AG04450 (cell line): ENCODE data around the gene AUTS2. TPM values are rescaled to one million over a fixed set of nuclear protein-coding genes. Genes with fewer than 3 reads are reported as not detected.

Source experiments
- CTCF ChIA-PET: fragments of 300-600, 350-600 bp; formaldehyde crosslinking; extraction: SDS; loops from one replicate; lab custom pipeline; 2022; ENCODE audit warnings: antibody characterized with exemption, inconsistent platforms; lab: Charles Lee
- POLR2A ChIA-PET: fragments of 350-600 bp; formaldehyde crosslinking; extraction: SDS; loops from one replicate; lab custom pipeline; 2021; ENCODE audit warnings: antibody characterized with exemption, inconsistent platforms; lab: Yijun Ruan, JAX
- DNase-seq: peaks from one replicate; pipeline ENCODE4 v3.0.0-alpha.2; 2011; ENCODE audit warnings: low read depth, low spot score
- H3K27ac ChIP-seq: one replicate; pipeline ENCODE4 v1.5.1; 2012; ENCODE audit warnings: low read depth, low read length, control low read depth
- H3K27me3 ChIP-seq: one replicate; pipeline ENCODE4 v1.6.0; 2012; ENCODE audit warnings: low read length; ENCODE audit not compliant: control insufficient read depth, insufficient read depth
- H3K4me3 ChIP-seq: 2 replicates; pipeline ENCODE4 v1.5.1; 2011; ENCODE audit warnings: mild to moderate bottlenecking, low read depth, low read length, control low read depth
- H3K9me3 ChIP-seq: 2 replicates; pipeline ENCODE4 v1.5.1; 2012; ENCODE audit warnings: low read length; ENCODE audit not compliant: control insufficient read depth, insufficient read depth
- polyA plus RNA-seq: library from polyadenylated mRNA; depleted of rRNA; stranded (reverse); fragments of >200 nt; gene quantifications from 2 replicates; pipeline ENCODE4 v1.2.3, GENCODE V29; 2011
- TF ChIP-seq, protein P1 (sequence below): IDR thresholded peaks from 2 replicates; pipeline ENCODE4 v1.5.1; 2011; ENCODE audit warnings: low read depth, low read length, control low read depth, inconsistent platforms

AUTS2 gene
- polyA plus RNA-seq, 1 experiment, result 1.5 TPM

DNA sequence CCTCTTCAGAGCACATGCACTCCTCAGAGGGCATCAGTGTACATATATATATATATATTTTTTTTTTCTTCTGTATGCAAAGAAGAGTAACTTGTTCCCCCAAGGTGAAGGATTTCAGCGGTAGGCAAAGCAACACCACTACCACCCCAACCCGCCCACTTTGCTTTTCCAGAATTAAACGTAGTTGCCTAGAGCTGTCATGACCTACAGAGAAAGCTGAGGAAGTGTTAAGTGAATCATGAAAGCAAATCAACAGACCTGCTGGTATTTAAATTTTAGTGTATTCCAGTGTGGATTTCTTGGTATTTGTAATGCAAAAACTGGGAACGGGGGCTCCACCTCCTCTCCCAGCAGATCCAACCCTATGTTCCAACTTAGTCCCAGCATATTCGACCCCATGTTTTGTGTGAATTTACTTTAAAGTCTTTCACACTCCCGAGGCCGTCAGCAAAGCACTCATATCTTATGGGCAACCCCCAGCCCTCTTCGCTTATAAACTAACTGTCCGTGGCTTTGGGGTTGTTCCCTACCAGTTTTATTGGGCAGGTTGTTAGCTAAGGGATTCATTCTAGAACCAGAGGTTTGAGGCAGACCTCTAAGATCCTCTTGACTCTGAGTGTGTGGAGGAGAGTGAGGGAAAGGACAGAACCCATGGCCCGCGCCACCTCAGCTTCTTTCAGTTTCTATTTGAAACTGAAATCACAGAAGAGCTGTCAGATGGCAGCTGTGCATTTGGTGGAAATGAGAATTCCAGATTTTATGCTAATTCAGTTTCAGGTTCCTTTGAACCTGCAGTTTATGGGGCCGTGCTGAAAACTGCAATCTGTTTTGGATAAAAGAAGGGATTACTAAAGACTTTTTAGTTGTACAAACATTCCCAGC lies 1083.4 kb downstream of the AUTS2 start:
- POLR2A ChIA-PET, result no interaction called here
- no peak overlapping the region; the same call in 1 of the 2 replicates for H3K4me3 ChIP-seq
- no peak overlapping the region for H3K27ac ChIP-seq
- no peaks in the 10 kb centered on the region for H3K9me3 ChIP-seq
- TF ChIP-seq, protein P1, sequence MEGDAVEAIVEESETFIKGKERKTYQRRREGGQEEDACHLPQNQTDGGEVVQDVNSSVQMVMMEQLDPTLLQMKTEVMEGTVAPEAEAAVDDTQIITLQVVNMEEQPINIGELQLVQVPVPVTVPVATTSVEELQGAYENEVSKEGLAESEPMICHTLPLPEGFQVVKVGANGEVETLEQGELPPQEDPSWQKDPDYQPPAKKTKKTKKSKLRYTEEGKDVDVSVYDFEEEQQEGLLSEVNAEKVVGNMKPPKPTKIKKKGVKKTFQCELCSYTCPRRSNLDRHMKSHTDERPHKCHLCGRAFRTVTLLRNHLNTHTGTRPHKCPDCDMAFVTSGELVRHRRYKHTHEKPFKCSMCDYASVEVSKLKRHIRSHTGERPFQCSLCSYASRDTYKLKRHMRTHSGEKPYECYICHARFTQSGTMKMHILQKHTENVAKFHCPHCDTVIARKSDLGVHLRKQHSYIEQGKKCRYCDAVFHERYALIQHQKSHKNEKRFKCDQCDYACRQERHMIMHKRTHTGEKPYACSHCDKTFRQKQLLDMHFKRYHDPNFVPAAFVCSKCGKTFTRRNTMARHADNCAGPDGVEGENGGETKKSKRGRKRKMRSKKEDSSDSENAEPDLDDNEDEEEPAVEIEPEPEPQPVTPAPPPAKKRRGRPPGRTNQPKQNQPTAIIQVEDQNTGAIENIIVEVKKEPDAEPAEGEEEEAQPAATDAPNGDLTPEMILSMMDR, result no peak
- CTCF ChIA-PET, result no interaction called here
- no peaks in the 10 kb centered on the region for H3K27me3 ChIP-seq
- DNase-seq, result no peak

DNA sequence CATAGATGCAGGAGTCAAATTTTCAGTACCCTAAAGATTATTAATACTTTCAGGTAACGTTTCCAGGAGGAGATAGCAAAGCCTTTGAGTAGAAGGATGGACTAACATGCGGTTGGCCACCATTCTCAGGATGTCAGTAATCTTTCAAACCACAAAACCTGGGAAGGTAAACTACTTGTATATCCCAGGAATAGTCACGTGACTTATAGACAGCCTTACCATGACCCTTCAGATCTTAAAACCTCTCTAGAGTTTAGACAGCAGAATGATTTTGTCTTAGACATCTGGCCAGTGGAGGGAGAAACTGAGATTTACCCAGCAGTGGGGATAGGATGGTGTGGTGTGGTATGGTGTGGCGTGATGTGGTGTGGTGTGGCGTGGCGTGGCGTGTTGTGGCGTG lies 1085.9 kb downstream of the AUTS2 start:
- TF ChIP-seq, protein P1, result no peak
- Histone ChIP-seq H3K4me3 (no peak overlapping the region), H3K27me3 (no peaks in the 10 kb centered on the region), H3K9me3 (no peaks in the 10 kb centered on the region), H3K27ac (no peak overlapping the region)
- no peak for DNase-seq
- ChIA-PET POLR2A (no interaction called here), CTCF (no interaction called here)

DNA sequence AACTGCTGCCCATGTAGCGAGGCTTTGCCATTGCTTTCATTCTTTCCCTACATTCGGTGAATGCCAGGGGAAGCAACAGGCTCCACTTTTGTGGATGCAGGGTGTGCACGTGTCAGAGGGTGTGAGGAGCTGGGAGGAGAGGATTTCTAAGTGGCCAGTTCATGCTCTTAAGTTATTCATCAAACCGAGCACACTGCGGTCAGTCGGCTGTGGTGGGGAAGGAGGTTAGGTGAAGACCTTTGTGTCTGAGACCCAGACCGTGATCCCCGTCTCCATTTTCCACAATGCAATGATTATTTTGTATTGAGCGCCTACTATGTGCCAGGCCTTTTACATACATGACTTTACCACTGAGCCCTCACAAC lies 1095.0 kb downstream of the AUTS2 start:
- POLR2A ChIA-PET, result no interaction called here
- H3K27ac ChIP-seq, result no peak overlapping the region
- CTCF ChIA-PET, result no interaction called here

DNA sequence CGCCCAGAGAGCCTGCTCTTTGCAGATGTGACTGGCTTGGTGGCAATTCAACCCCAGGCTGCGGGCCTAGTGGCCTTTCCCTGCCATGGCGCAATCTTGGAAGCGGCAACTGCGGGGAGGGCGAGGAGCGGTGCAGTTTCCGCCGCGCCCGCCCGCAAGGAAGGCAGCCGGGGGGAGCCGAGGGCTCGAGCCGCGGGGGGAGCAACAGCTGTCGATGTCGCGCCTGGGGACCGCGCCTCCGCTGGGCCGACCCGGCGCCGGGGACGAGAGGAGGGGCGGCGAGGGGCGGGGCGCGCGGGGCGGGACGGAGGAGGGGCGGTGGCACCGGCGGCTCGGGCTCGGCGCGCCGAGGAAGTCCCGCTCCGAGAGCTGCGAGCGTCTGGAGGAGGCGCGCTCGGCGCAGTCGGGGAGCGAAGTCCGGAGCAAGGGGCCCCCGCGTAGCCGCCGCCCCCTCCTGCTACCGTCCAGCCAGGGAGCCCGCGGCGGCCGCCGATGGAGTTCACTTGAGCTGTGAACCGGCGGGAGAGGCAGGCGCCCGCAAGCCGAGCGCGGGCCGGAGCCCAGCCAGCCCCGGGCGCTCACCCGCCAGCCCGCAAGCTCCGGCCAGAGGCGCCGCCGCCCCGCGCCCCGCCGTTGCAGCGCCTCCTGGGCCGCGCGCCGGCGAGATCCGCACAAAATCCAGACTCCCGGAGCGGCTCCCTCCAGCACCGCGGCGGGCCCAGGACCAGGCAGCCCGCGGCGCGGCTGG lies 1095.6 kb downstream of the AUTS2 start:
- Histone ChIP-seq H3K27me3 (no peaks in the 10 kb centered on the region), H3K27ac (no peak overlapping the region), H3K4me3 (peak overlapping the region; percentile 79), H3K9me3 (no peaks in the 10 kb centered on the region)
- CTCF ChIA-PET, result interaction anchor here (0.6 kb wide), 1 partner anchor 15 kb away, joined by 3 read pairs; no protein-coding TSS in a partner anchor
- POLR2A ChIA-PET, result no interaction called here
- TF ChIP-seq, protein P1, result no peak
- DNase-seq, result no peak

More for the DNA sequence above, 1095.0 kb downstream of the AUTS2 start:
- H3K27me3 ChIP-seq, result no peaks in the 10 kb centered on the region
- DNase-seq, result no peak
- no peaks in the 10 kb centered on the region for H3K9me3 ChIP-seq
- H3K4me3 ChIP-seq, result peak overlapping the region; percentile 79
- TF ChIP-seq, protein P1, result no peak
